ENCODE results near the gene KCNIP4.

- TF ChIP-seq CTCF (IDR thresholded peaks at IDR 0.05) (no peak), POLR2A (IDR thresholded peaks at IDR 0.05) (no peak)
Measured at GRCh38 chr4:21012851-21013331, 935.7 kb downstream of the KCNIP4 start.

Data from heart left ventricle (tissue), 13 donors.